HEK293T (cell line): ENCODE data around the gene U2AF2.

Experiments used
- CTCF ChIA-PET: fragments of 350-600 bp; formaldehyde crosslinking; extraction: SDS; loops from one replicate; lab custom pipeline; 2021; ENCODE audit warnings: antibody characterized with exemption, inconsistent platforms; lab: Yijun Ruan, JAX
- POLR2A ChIA-PET: fragments of 350-600 bp; formaldehyde crosslinking; extraction: SDS; loops from one replicate; lab custom pipeline; 2020; ENCODE audit warnings: antibody characterized with exemption, inconsistent platforms; lab: Yijun Ruan, JAX
- DNase-seq: peaks from one replicate; pipeline ENCODE4 v3.0.0; 2012; ENCODE audit warnings: mixed read lengths; ENCODE audit errors: extremely low spot score
- ARNT ChIP-seq: fragments of 450-650 bp; IDR thresholded peaks from 2 replicates; pipeline ENCODE4 v1.6.1; 2017; ENCODE audit warnings: mild to moderate bottlenecking
- BHLHE40 ChIP-seq: fragments of 450-650 bp; IDR thresholded peaks from 2 replicates; pipeline ENCODE4 v1.6.1; 2016; ENCODE audit warnings: mild to moderate bottlenecking, moderate library complexity, borderline replicate concordance
- CTBP1 ChIP-seq: fragments of 450-650 bp; IDR thresholded peaks from 2 replicates; pipeline ENCODE4 v1.6.1; 2016; ENCODE audit warnings: borderline replicate concordance
- ELF4 ChIP-seq: fragments of 450-650 bp; IDR thresholded peaks from 2 replicates; pipeline ENCODE4 v1.6.1; 2017; ENCODE audit warnings: antibody characterized with exemption
- FOXA1 ChIP-seq: fragments of 450-650 bp; IDR thresholded peaks from 2 replicates; pipeline ENCODE4 v1.6.1; 2016; ENCODE audit warnings: mild to moderate bottlenecking
- FOXK2 ChIP-seq: fragments of 450-650 bp; IDR thresholded peaks from 2 replicates; pipeline ENCODE4 v1.6.1; 2016; ENCODE audit warnings: mild to moderate bottlenecking
- FOXM1 ChIP-seq: fragments of 450-650 bp; IDR thresholded peaks from 2 replicates; pipeline ENCODE4 v1.6.1; 2017; ENCODE audit warnings: mild to moderate bottlenecking, borderline replicate concordance
- HDGF ChIP-seq: fragments of 450-650 bp; IDR thresholded peaks from 2 replicates; pipeline ENCODE4 v1.6.1; 2017; ENCODE audit warnings: antibody characterized with exemption, borderline replicate concordance
- L3MBTL2 ChIP-seq: fragments of 450-650 bp; conservative IDR thresholded peaks from 2 replicates; pipeline ENCODE4 v1.6.1; 2016; ENCODE audit warnings: mild to moderate bottlenecking
- LEF1 ChIP-seq: fragments of 450-650 bp; IDR thresholded peaks from 2 replicates; pipeline ENCODE4 v1.6.1; 2017; ENCODE audit warnings: mild to moderate bottlenecking, borderline replicate concordance
- NFRKB ChIP-seq: fragments of 450-650 bp; IDR thresholded peaks from 2 replicates; pipeline ENCODE4 v1.6.1; 2016; ENCODE audit warnings: mild to moderate bottlenecking, moderate library complexity
- SP1 ChIP-seq: fragments of 450-650 bp; IDR thresholded peaks from 2 replicates; pipeline ENCODE4 v1.6.1; 2017
- SUZ12 ChIP-seq: fragments of 450-650 bp; IDR thresholded peaks from 2 replicates; pipeline ENCODE4 v1.6.1; 2016; ENCODE audit warnings: mild to moderate bottlenecking
- TARDBP ChIP-seq: fragments of 450-650 bp; IDR thresholded peaks from 2 replicates; pipeline ENCODE4 v1.6.1; 2016
- ZNF384 ChIP-seq: fragments of 450-650 bp; IDR thresholded peaks from 2 replicates; pipeline ENCODE4 v1.6.1; 2016
- TF ChIP-seq, protein P1 (sequence below): fragments of 450-650 bp; IDR thresholded peaks from 2 replicates; pipeline ENCODE4 v1.6.1; 2016

U2AF2 gene

DNA sequence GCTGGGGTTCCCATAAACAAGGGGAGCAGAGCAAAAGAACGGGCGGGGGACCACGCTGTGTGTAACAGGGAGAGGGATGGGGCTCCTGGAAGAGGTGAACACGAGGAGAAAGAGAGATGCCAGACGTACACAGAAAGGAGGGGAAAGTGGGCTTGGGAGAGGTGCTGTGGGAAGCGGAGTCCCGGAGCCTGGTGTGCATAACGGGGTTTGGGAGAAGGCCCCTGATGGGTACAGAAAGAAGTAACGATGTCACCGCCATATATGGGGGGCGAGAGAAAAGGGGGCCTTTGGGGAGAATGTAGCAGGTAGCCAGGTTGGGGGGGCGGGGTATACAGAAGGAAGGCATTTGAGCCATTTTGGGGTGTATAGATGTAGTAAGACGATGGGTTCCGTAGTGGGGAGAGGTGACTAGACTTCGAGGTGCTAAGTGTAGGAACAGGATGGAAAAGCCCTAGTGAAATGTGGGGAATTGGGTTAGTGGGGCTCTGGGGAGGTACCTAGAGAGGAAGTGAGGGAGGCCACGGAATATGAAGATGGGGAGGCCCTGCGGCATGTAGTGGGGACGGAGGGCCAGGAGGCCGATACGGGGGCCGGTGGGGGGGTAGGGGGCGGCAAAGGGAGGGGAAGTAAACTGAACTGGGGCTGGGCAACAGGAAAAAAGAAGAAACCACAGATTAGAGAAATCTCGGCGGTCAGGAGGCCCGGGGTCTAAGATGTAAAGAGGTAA lies 13.2 kb upstream of the U2AF2 start:
- DNase-seq: no peak
- no peak for TF ChIP-seq LEF1
- TF ChIP-seq FOXA1: no peak
- no peak for TF ChIP-seq ARNT
- TF ChIP-seq HDGF: no peak
- 0 out of 2 replicates have a peak, but pooled peaks have one; percentile 17 for TF ChIP-seq L3MBTL2
- no peak for TF ChIP-seq FOXK2
- TF ChIP-seq, protein P1, sequence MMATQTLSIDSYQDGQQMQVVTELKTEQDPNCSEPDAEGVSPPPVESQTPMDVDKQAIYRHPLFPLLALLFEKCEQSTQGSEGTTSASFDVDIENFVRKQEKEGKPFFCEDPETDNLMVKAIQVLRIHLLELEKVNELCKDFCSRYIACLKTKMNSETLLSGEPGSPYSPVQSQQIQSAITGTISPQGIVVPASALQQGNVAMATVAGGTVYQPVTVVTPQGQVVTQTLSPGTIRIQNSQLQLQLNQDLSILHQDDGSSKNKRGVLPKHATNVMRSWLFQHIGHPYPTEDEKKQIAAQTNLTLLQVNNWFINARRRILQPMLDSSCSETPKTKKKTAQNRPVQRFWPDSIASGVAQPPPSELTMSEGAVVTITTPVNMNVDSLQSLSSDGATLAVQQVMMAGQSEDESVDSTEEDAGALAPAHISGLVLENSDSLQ: no peak
- ChIA-PET POLR2A (interaction anchor here (1.0 to 1.9 kb wide), 4 partner anchors 13 to 43 kb away, joined by 3 to 13 read pairs (median 4); partner anchors contain the start of genes FIZ1, U2AF2 and ZNF784), CTCF (interaction anchor here (1.6 kb wide), 1 partner anchor 13 kb away, joined by 7 read pairs; no protein-coding TSS in a partner anchor)

DNA sequence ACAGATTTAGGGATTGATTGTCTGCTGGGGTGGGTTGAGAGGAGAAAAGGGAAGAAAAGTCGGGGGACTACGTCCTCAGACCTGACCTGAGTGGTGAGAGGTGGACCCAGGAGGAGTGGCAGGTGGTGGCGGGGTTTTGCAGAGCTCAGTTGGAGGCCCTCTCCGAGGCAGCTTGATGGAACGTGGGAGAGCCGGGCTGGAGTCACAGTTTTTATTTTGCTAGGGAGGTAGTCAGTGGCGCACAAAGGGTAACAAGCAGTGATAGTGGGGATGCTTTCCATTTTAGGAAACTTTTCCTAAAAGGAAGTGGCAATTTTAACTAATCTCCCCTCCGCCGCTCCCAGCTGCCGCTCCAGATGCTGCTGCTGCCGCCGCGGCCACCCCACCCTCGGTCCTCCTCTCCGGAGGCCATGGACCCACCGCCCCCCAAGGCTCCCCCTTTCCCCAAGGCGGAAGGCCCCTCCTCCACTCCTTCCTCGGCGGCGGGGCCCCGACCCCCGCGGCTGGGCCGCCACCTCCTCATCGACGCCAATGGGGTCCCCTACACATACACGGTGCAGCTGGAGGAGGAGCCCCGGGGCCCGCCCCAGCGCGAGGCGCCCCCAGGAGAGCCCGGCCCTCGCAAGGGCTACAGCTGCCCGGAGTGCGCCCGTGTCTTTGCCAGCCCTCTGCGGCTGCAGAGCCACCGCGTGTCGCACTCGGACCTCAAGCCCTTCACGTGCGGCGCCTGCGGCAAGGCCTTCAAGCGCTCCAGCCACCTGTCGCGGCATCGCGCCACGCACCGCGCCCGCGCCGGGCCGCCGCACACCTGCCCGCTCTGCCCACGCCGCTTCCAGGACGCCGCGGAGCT lies 12.5 kb upstream of the U2AF2 start:
- no peak for DNase-seq
- TF ChIP-seq NFRKB (no peak), ARNT (no peak), BHLHE40 (no peak), TARDBP (no peak), FOXK2 (no peak), LEF1 (no peak), L3MBTL2 (no peak)
- ChIA-PET CTCF (interaction anchor here (1.6 kb wide), 1 partner anchor 12 kb away, joined by 7 read pairs; no protein-coding TSS in a partner anchor), POLR2A (interaction anchor here (0.7 to 1.9 kb wide), 4 partner anchors 12 to 44 kb away, joined by 3 to 13 read pairs (median 4); partner anchors contain the start of genes FIZ1, U2AF2 and ZNF784)

DNA sequence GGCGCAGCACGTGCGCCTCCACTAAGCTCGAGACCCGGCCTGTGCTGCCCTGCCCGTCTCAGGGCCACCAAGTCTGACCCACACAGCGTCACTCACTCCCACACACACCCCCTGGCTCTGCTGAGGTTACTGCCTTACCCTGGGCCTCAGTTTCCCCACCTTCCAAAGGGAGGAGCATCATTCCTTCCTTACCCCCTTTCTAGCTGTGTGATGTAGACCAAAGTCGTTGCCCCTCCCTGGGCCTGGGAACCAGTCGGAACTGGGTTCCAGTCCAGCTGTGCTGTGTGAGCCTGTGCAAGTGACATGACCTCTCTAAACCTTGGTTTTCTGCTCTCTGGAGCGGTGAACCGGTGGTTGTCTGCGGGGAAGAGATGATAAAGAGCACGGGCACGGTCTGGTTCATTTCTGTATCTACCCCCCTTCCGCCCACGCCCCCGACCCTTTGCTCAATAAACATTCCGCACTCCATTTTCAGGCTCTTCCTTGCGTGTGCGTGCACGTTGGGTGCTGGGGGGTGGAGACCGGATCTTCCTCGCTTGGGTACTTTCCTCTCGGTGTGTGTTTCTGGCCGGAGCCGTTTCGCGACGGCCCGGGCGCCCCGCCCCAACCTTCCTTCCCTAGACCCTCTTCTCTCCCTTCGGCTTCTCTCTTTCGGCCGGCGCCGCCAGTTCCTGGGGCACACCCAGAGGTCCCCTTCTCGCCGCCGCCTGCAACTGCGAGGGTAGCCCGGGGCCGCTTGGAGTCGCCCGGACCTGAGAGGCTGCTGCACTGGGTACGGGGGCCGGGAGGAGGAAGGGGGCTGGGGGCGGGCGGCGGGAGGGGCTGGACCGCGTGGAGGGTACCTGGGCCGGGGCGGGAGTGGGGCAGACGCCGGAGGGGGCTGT lies 11.6 kb upstream of the U2AF2 start, which contains the start of gene ZNF581:
ZNF581 (plus strand) TSS at position 647 of the 884 bp plus-strand sequence. CDS start 923 bp downstream, outside the sequence.
- POLR2A ChIA-PET: interaction anchor here (0.7 to 1.9 kb wide), 3 partner anchors 11 to 45 kb away, joined by 3 to 13 read pairs (median 4); partner anchors contain the start of genes U2AF2 and ZNF784

DNA sequence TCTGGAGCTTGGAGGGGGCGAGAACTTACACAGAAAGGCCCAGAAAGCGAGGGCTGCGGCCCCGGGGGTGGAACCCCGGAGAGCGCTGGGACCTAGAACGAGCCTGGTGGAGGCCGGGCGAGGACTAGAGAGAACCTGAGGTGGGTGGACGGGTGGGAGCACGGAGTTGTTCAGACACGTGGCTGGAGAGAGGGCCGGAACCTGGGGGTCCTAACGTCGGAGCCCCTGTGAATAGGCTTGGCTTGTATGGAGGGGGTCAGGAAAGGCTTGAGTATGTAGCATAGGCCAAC lies 11.0 kb upstream of the U2AF2 start:
- POLR2A ChIA-PET: no interaction called here
- CTCF ChIA-PET: no interaction called here
- DNase-seq: no peak

More for the DNA sequence above, 11.6 kb upstream of the U2AF2 start, which contains the start of gene ZNF581:
- peak; percentile 61 for DNase-seq
- TF ChIP-seq SP1 (no peak), TARDBP (no peak), ARNT (peak; percentile 90), ZNF384 (no peak), FOXM1 (peak; percentile 63; the same call in 1 of the 2 replicates), FOXA1 (no peak), CTBP1 (peak; percentile 64; the same call in 1 of the 2 replicates), NFRKB (no peak), SUZ12 (no peak)
- CTCF ChIA-PET: interaction anchor here (1.6 kb wide), 1 partner anchor 11 kb away, joined by 7 read pairs; no protein-coding TSS in a partner anchor

DNA sequence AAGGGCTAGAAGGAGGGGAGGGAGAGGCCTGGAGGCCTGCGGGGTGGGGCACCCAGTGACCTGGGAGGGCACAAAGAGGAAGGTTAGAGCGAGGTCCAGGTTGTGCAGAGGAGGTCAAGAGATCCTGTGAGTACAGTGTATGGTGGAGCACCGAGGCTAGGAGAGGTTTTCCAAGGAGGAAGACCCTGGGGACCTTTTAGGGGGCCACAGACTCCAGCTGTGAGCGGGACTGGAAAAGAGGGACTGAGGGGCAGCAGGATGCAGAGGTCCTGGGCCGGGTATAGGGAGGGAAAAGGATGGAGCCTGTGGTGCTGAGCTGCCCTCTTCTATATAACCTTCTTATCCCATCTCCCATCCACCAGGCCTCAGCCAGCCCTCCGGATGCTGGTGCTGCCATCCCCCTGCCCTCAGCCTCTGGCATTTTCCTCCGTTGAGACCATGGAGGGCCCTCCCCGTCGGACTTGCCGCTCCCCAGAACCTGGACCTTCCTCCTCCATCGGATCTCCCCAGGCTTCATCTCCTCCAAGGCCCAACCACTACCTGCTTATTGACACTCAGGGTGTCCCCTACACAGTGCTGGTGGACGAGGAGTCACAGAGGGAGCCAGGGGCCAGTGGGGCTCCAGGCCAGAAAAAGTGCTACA lies 10.5 kb upstream of the U2AF2 start:
- ChIA-PET CTCF (no interaction called here), POLR2A (interaction anchor here (0.7 kb wide), 1 partner anchor 8 kb away, joined by 3 read pairs; no protein-coding TSS in a partner anchor)
- no peak for DNase-seq
- TF ChIP-seq FOXM1 (no peak), BHLHE40 (no peak), ARNT (no peak), SUZ12 (no peak), HDGF (no peak), FOXK2 (no peak), NFRKB (no peak), ZNF384 (no peak), L3MBTL2 (no peak), CTBP1 (no peak), SP1 (no peak), LEF1 (no peak), ELF4 (no peak), FOXA1 (no peak), TARDBP (no peak)
- TF ChIP-seq, protein P1: no peak

More for the DNA sequence above, 11.0 kb upstream of the U2AF2 start:
- TF ChIP-seq FOXA1: no peak
